GM12878 (cell line): Measurements from ENCODE around the gene MATN1. TPM values are rescaled to one million over a fixed set of nuclear protein-coding genes. Genes with fewer than 3 reads are reported as not detected.

Source experiments
- ATAC-seq: fragments of 200-7000 bp; cut with Tn5 transposase; 3 replicates; pipeline ENCODE4 v1.9.1; 2020; ENCODE audit warnings: mild to moderate bottlenecking, moderate library complexity
- BruUV-seq: library from RNA; stranded (reverse); fragments of 400-500 nt; replicated peaks from 2 replicates; lab custom pipeline; 2021; lab: Mats Ljungman, UMichigan
- CTCF ChIA-PET: fragments of 300-600 bp; sonication (Branson Sonifier 250); formaldehyde crosslinking; extraction: SDS; loops from one replicate; lab custom pipeline; 2021; ENCODE audit warnings: inconsistent platforms; lab: Yijun Ruan, JAX
- POLR2A ChIA-PET: fragments of 350-600 bp; formaldehyde crosslinking; extraction: SDS; loops from one replicate; lab custom pipeline; 2021; ENCODE audit warnings: inconsistent platforms; lab: Charles Lee
- RAD21 ChIA-PET: fragments of 300-600 bp; sonication (Branson Sonifier 250); formaldehyde crosslinking; loops from one replicate; lab custom pipeline; 2023; ENCODE audit warnings: antibody characterized with exemption; ENCODE audit not compliant: unreplicated experiment; lab: Charles Lee
- SMC1A ChIA-PET: fragments of 300-600 bp; sonication (Branson Sonifier 250); formaldehyde crosslinking; loops from one replicate; lab custom pipeline; 2023; ENCODE audit not compliant: unreplicated experiment, uncharacterized antibody; lab: Charles Lee
- DNase-seq: peaks from one replicate; pipeline ENCODE4 v3.0.0-alpha.2; 2011; ENCODE audit warnings: low read depth, low spot score
- FAIRE-seq: peaks from 3 replicates; lab custom pipeline; 2011; peaks lifted over from hg19 to GRCh38; lab: Jason Lieb, UNC
- H2AFZ ChIP-seq: 2 replicates; pipeline ENCODE4 v1.6.0; 2011; ENCODE audit warnings: low read depth, low read length, control low read depth; ENCODE audit not compliant: control insufficient read depth
- H3K27ac ChIP-seq: 2 replicates; pipeline ENCODE4 v1.5.1; 2011; ENCODE audit warnings: control low read depth; ENCODE audit not compliant: control insufficient read depth, insufficient read depth
- H3K27me3 ChIP-seq, 2 experiments: replicated peaks in 1 of 2; 2 replicates each; pipeline versions ENCODE4 v1.6.0 to v1.6.1; 2011; ENCODE audit warnings: low read length in 1 of 2; ENCODE audit not compliant: control insufficient read depth in 2 of 2, insufficient read depth in 2 of 2
- H3K36me3 ChIP-seq, 2 experiments: 2 replicates each; pipeline ENCODE4 v1.5.1; 2011; ENCODE audit warnings: low read length in 1 of 2; ENCODE audit not compliant: control insufficient read depth in 2 of 2, insufficient read depth in 2 of 2
- H3K4me1 ChIP-seq: 2 replicates; pipeline ENCODE4 v1.6.1; 2011; ENCODE audit warnings: mild to moderate bottlenecking, low read length, moderate library complexity, mixed read lengths; ENCODE audit not compliant: control insufficient read depth, insufficient read depth
- H3K4me2 ChIP-seq: 2 replicates; pipeline ENCODE4 v1.6.0; 2011; ENCODE audit warnings: control low read depth; ENCODE audit not compliant: control insufficient read depth, insufficient read depth
- H3K4me3 ChIP-seq: fragments of 200-600 bp; sonication (generic); 2 replicates; pipeline ENCODE4 v1.5.1; 2016
- H3K79me2 ChIP-seq: 2 replicates; pipeline ENCODE4 v1.6.0; 2011; ENCODE audit warnings: low read length; ENCODE audit not compliant: control insufficient read depth, insufficient read depth
- H3K9ac ChIP-seq: 2 replicates; pipeline ENCODE4 v1.8.0; 2011; ENCODE audit warnings: low read length, control low read depth, mixed read lengths; ENCODE audit not compliant: control insufficient read depth, insufficient read depth
- H3K9me3 ChIP-seq: replicated peaks from 3 replicates; pipeline ENCODE4 v1.5.1; 2011; ENCODE audit warnings: mild to moderate bottlenecking, low read length; ENCODE audit not compliant: control insufficient read depth, insufficient read depth
- H4K20me1 ChIP-seq: 2 replicates; pipeline ENCODE4 v1.6.0; 2011; ENCODE audit not compliant: control insufficient read depth, insufficient read depth
- CBFB ChIP-seq: IDR thresholded peaks from 2 replicates; pipeline ENCODE4 v1.6.1; 2016; ENCODE audit warnings: antibody characterized with exemption, low read depth
- CBX3 ChIP-seq: fragments of 200-600 bp; sonication (generic); IDR thresholded peaks from 2 replicates; pipeline ENCODE4 v1.6.1; 2016; ENCODE audit warnings: low read depth, borderline replicate concordance
- CREB1 ChIP-seq: IDR thresholded peaks from 2 replicates; pipeline ENCODE4 v1.6.1; 2012; ENCODE audit warnings: low read depth, mild to moderate bottlenecking, inconsistent platforms
- DPF2 ChIP-seq: fragments of 450-650 bp; IDR thresholded peaks from 2 replicates; pipeline ENCODE4 v1.6.1; 2017; ENCODE audit warnings: mild to moderate bottlenecking
- EGR1 ChIP-seq, 2 experiments: IDR thresholded peaks; 1 replicate in 1 of 2; 2 replicates in 1 of 2; pipeline ENCODE4 v1.6.1; 2011 to 2012; ENCODE audit warnings: low read depth in 2 of 2, low read length in 2 of 2, borderline replicate concordance in 1 of 2, mild to moderate bottlenecking in 1 of 2, moderate library complexity in 1 of 2
- FOXM1 ChIP-seq: IDR thresholded peaks from 2 replicates; pipeline ENCODE4 v1.6.1; 2012; ENCODE audit warnings: low read depth, mild to moderate bottlenecking, inconsistent platforms, low read length, moderate library complexity
- MTA3 ChIP-seq: IDR thresholded peaks from 2 replicates; pipeline ENCODE4 v1.6.1; 2012; ENCODE audit warnings: low read length, inconsistent platforms, borderline replicate concordance
- NBN ChIP-seq: fragments of 450-650 bp; IDR thresholded peaks from 2 replicates; pipeline ENCODE4 v1.6.1; 2016
- NR2C1 ChIP-seq: fragments of 450-650 bp; IDR thresholded peaks from 2 replicates; pipeline ENCODE4 v1.6.1; 2017; ENCODE audit warnings: antibody characterized with exemption, mild to moderate bottlenecking, moderate library complexity
- POLR2A ChIP-seq: IDR thresholded peaks from 2 replicates; pipeline ENCODE4 v1.6.1; 2011; ENCODE audit warnings: low read depth, mild to moderate bottlenecking, low read length
- RAD51 ChIP-seq: fragments of 450-650 bp; IDR thresholded peaks from 2 replicates; pipeline ENCODE4 v1.6.1; 2016; ENCODE audit warnings: moderate library complexity, mild to moderate bottlenecking, inconsistent platforms
- SP1 ChIP-seq: IDR thresholded peaks from one replicate; pipeline ENCODE4 v1.6.1; 2011; ENCODE audit warnings: low read depth, low read length
- STAT3 ChIP-seq: IDR thresholded peaks from 2 replicates; pipeline ENCODE4 v1.6.1; 2011; ENCODE audit warnings: low read depth, low read length, improper control_type of control experiment
- TAF1 ChIP-seq: IDR thresholded peaks from 2 replicates; pipeline ENCODE4 v1.6.1; 2011; ENCODE audit warnings: mild to moderate bottlenecking, low read depth, low read length, borderline replicate concordance
- TBL1XR1 ChIP-seq: IDR thresholded peaks from 2 replicates; pipeline ENCODE4 v1.6.1; 2012; ENCODE audit warnings: low read depth, low read length, improper control_type of control experiment
- TCF3 ChIP-seq: IDR thresholded peaks from 2 replicates; pipeline ENCODE4 v1.6.1; 2012; ENCODE audit warnings: low read depth, mild to moderate bottlenecking, low read length, borderline replicate concordance; ENCODE audit not compliant: insufficient read depth
- ZBED1 ChIP-seq: IDR thresholded peaks from 2 replicates; pipeline ENCODE4 v1.6.1; 2016; ENCODE audit warnings: borderline replicate concordance
- ZBTB4 ChIP-seq: fragments of 450-650 bp; formaldehyde crosslinking; IDR thresholded peaks from 2 replicates; pipeline ENCODE4 v1.4.0; 2022; ENCODE audit warnings: mild to moderate bottlenecking, moderate library complexity
- ZZZ3 ChIP-seq: IDR thresholded peaks from 2 replicates; pipeline ENCODE4 v1.6.1; 2011; ENCODE audit warnings: low read depth; ENCODE audit not compliant: control insufficient read depth, insufficient read length
- WGBS: methylation state at CpG from one replicate; pipeline ENCODE4 v1.1.6; 2016; ENCODE audit warnings: low lambda C conversion rate; ENCODE audit not compliant: insufficient replicate concordance, insufficient coverage; ENCODE audit errors: missing lambda C conversion rate; 5-methylcytosine and 5-hydroxymethylcytosine counted together
- in situ Hi-C: fragments of 300-500 bp; cut with MboI; formaldehyde crosslinking; loops from 9 replicates; pipeline ENCODE4 v1.14.3; 2018; ENCODE audit warnings: mixed read lengths
- intact Hi-C: fragments of 100-400 bp; cut with micrococcal nuclease; formaldehyde crosslinking; loops from one replicate; pipeline ENCODE4 v1.14.2; 2022; ENCODE audit not compliant: unreplicated experiment
- polyA plus RNA-seq, 11 experiments: library from polyadenylated mRNA; depleted of rRNA in 4 of 11; unstranded in 6 of 11; stranded (reverse) in 5 of 11; fragments of >200 nt; fragmentation: Nextera tagmentation in 4 of 11; fragmentation: Illumina TruSeq in 1 of 11; extraction: Ambion mirVana in 4 of 11; extraction: Trizol in 1 of 11; gene quantifications; 1 replicate in 1 of 11; 2 replicates in 10 of 11; pipeline versions ENCODE4 v1.2.1 to v1.2.3, GENCODE V29; 2011 to 2016; ENCODE audit warnings: inconsistent platforms in 2 of 11, missing spikeins in 2 of 11, low read depth in 1 of 11
- total RNA-seq, 4 experiments: library from RNA; depleted of rRNA in 3 of 4; stranded (reverse); fragments of >200 nt in 3 of 4; fragmentation: Illumina TruSeq in 1 of 4; extraction: Trizol in 1 of 4; gene quantifications; 2 replicates each; pipeline versions ENCODE4 v1.2.1 to v1.2.3, GENCODE V29; 2013 to 2021
- TF ChIP-seq, protein P1 (sequence below): IDR thresholded peaks from 2 replicates; pipeline ENCODE4 v1.6.1; 2012; ENCODE audit warnings: low read depth, low read length, improper control_type of control experiment

MATN1 gene
- total and polyA plus RNA-seq, 10 of the 15 experiments (the other 5 are each of a cell fraction or from before 2014, with no cell fraction given) = 0.04 to 0.50 (median 0.10) TPM; not detected in 1

GRCh38 chr1:30757352-30758120, 34.2 kb upstream of the MATN1 start, which contains the start of gene LAPTM5:
LAPTM5 (minus strand) TSS chr1:30757774; CDS start chr1:30757745, 29 bp downstream.
- intact Hi-C loops = no loop called here
- Histone ChIP-seq H3K27me3 (no peaks in the 10 kb centered on the region), H4K20me1 (no peaks in the 10 kb centered on the region), H3K9me3 (no peaks in the 10 kb centered on the region), H3K4me2 (peak within 1 kb of the TSS; percentile 75), H2AFZ (no peak within 1 kb of the TSS; the same call in 1 of the 2 replicates), H3K79me2 (peaks cover 93% of the 10 kb centered on the region), H3K9ac (peak within 1 kb of the TSS; percentile 97), H3K4me1 (peaks cover 48% of the 10 kb centered on the region), H3K27ac (peak within 1 kb of the TSS; percentile 93), H3K4me3 (peak within 1 kb of the TSS; percentile 98), H3K36me3 (no peaks in the 10 kb centered on the region; a peak in 1 of 4 replicates)
- TSS peak; percentile 52 for BruUV-seq
- no peak for DNase-seq
- in situ Hi-C loops = loop anchor here (10.0 kb wide), 1 partner anchor 1177 kb away; the partner anchor contains the start of gene PTP4A2
- RAD21 ChIA-PET = interaction anchor here (1.2 to 17.1 kb wide), 7 partner anchors 10 to 156 kb away, joined by 3 to 462 read pairs (median 54); no protein-coding TSS in a partner anchor
- peak; percentile 28 for ATAC-seq
- SMC1A ChIA-PET = interaction anchor here (0.9 to 24.8 kb wide), 6 partner anchors 8 to 29 kb away, joined by 3 to 556 read pairs (median 128); partner anchors contain the start of gene MATN1
- CTCF ChIA-PET = interaction anchor here (0.8 to 8.8 kb wide), 12 partner anchors 8 to 38 kb away, joined by 3 to 107 read pairs (median 6); no protein-coding TSS in a partner anchor
- no peak for FAIRE-seq
- POLR2A ChIA-PET = interaction anchor here (0.5 to 22.5 kb wide), 10 partner anchors 3 to 586 kb away, joined by 4 to 741 read pairs (median 8); partner anchors contain the start of gene LAPTM5
- 4% methylated on average over 20 of the region's 21 CpGs for WGBS
- TF ChIP-seq ZBED1 (0 out of 2 replicates have a peak, but pooled peaks have one; percentile 10), TCF3 (no peak), TAF1 (peak; percentile 82), CBX3 (no peak), RAD51 (no peak), ZZZ3 (no peak), NBN (0 out of 2 replicates have a peak, but pooled peaks have one; percentile 12), POLR2A (peak; percentile 92), FOXM1 (no peak), CBFB (peak; percentile 41; the same call in 1 of the 2 replicates), DPF2 (no peak), SP1 (no peak), MTA3 (no peak), TBL1XR1 (no peak), EGR1 (IDR thresholded peaks at IDR 0.05; ENCODE audit: borderline replicate concordance in 1 of 2, low read depth in 2 of 2, low read length in 2 of 2) (0 out of 3 replicates have a peak, but pooled peaks of 1 of the 2 experiments have one; percentile 35), NR2C1 (no peak), ZBTB4 (CRISPR knock-in tag) (no peak), CREB1 (no peak), STAT3 (no peak)
- TF ChIP-seq, protein P1, sequence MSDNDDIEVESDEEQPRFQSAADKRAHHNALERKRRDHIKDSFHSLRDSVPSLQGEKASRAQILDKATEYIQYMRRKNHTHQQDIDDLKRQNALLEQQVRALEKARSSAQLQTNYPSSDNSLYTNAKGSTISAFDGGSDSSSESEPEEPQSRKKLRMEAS = peak; percentile 52; the same call in 1 of the 2 replicates
